DMS 273 treated with DMSO at 0.1 percent for 48 hours (cell line): ENCODE data around the gene KRTAP5-4.
"Not testable (repeated sequence)": the region's sequence is repeated elsewhere in the genome, so short reads cannot be mapped to it uniquely, and the experiment has no call there.

Source experiments
- DNase-seq: peaks from one replicate; lab custom pipeline; 2025; lab: John Stamatoyannopoulos, UW

KRTAP5-4 gene

GRCh38 chr11:1652771-1653540 lies 31.0 kb upstream of the KRTAP5-4 start:
- no peak for DNase-seq

- no peak for DNase-seq
These were observed 30.5 kb upstream of the KRTAP5-4 start for GRCh38 chr11:1652442-1652770.

GRCh38 chr11:1652026-1652425 lies 30.1 kb upstream of the KRTAP5-4 start:
- no peak for DNase-seq

- DNase-seq = no peak
These were observed 29.6 kb upstream of the KRTAP5-4 start for GRCh38 chr11:1651411-1651980.

GRCh38 chr11:1650918-1651262 lies 29.0 kb upstream of the KRTAP5-4 start:
- no peak for DNase-seq

GRCh38 chr11:1650034-1650917 lies 28.3 kb upstream of the KRTAP5-4 start:
- no peak for DNase-seq

- no peak for DNase-seq
These were observed 26.9 kb upstream of the KRTAP5-4 start for GRCh38 chr11:1648653-1649420.

- no peak for DNase-seq
These were observed 26.1 kb upstream of the KRTAP5-4 start for GRCh38 chr11:1647901-1648652.

- not testable (repeated sequence) for DNase-seq
These were observed 24.6 kb upstream of the KRTAP5-4 start for GRCh38 chr11:1646540-1646939.

- no peak for DNase-seq
These were observed 23.5 kb upstream of the KRTAP5-4 start for GRCh38 chr11:1645357-1645821.

- DNase-seq = no peak
These were observed 22.8 kb upstream of the KRTAP5-4 start for GRCh38 chr11:1644601-1645356.

GRCh38 chr11:1643146-1643690 lies 21.3 kb upstream of the KRTAP5-4 start:
- DNase-seq = no peak

- no peak for DNase-seq
These were observed 20.6 kb upstream of the KRTAP5-4 start for GRCh38 chr11:1642288-1643145.

- no peak for DNase-seq
These were observed 19.2 kb upstream of the KRTAP5-4 start for GRCh38 chr11:1641096-1641495.

GRCh38 chr11:1640076-1640946 lies 18.4 kb upstream of the KRTAP5-4 start:
- DNase-seq = no peak

- DNase-seq = no peak
These were observed 17.7 kb upstream of the KRTAP5-4 start for GRCh38 chr11:1639666-1640065.

- DNase-seq = no peak
These were observed 17.2 kb upstream of the KRTAP5-4 start for GRCh38 chr11:1639102-1639620.

- no peak for DNase-seq
These were observed 16.4 kb upstream of the KRTAP5-4 start for GRCh38 chr11:1638344-1638743.
